Measurements from ENCODE around the gene MBD2. TPM values are rescaled to one million over a fixed set of nuclear protein-coding genes. Genes with fewer than 3 reads are reported as not detected.
A peak's percentile ranks its signal among the peaks of the same experiment; 100 is the strongest.
"Not testable (repeated sequence)": the region's sequence is repeated elsewhere in the genome, so short reads cannot be mapped to it uniquely, and the experiment has no call there.

Gene MBD2
- total RNA-seq, 1 experiment from 2014 or later, result 32.5 TPM

- DNase-seq (ENCODE audit: extremely low read depth, low read depth), result no peak
These were observed 13.9 kb upstream of the MBD2 start for GRCh38 chr18:54238173-54238936.

GRCh38 chr18:54235871-54236270 lies 11.4 kb upstream of the MBD2 start:
- peak; percentile 47 for DNase-seq (ENCODE audit: extremely low read depth, low read depth)

- DNase-seq (ENCODE audit: extremely low read depth, low read depth), result no peak
These were observed 9.3 kb upstream of the MBD2 start for GRCh38 chr18:54233747-54234146.

GRCh38 chr18:54233228-54233625 lies 8.8 kb upstream of the MBD2 start:
- DNase-seq (ENCODE audit: extremely low read depth, low read depth), result no peak

- no peak for DNase-seq (ENCODE audit: extremely low read depth, low read depth)
These were observed 8.2 kb upstream of the MBD2 start for GRCh38 chr18:54232485-54233227.

DNA sequence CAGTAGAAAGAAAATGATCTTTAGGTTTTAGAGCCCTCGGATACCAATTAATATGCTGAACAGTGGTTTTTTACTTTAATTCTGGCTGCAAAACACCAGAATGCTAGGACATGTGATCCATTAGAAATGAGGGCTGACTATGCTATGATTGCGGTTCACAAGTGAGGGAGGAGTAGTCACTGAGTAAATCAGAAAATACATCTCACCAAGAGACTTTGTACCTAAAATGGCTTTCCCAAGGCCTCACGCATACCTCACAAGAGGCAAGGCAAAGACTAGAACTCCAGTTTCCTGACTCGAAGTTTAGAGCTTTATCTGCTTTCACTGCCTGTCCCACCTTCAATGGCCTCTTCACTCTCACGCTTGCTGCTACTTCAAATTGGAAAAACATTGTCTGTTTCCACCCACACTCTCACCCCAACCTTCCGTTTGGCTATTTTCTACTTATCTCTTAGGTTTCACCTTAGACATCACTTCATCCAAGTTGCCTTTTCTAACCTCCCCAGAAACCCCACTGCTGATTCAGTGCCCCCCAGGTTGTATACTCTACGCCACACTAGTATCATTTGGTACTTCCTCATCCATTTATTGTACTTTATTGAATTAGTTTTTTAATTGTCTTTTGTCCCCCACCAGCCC lies 5.1 kb upstream of the MBD2 start:
- no peak for DNase-seq (ENCODE audit: extremely low read depth, low read depth)

GRCh38 chr18:54228364-54228763 lies 3.9 kb upstream of the MBD2 start:
- DNase-seq (ENCODE audit: extremely low read depth, low read depth), result no peak

DNA sequence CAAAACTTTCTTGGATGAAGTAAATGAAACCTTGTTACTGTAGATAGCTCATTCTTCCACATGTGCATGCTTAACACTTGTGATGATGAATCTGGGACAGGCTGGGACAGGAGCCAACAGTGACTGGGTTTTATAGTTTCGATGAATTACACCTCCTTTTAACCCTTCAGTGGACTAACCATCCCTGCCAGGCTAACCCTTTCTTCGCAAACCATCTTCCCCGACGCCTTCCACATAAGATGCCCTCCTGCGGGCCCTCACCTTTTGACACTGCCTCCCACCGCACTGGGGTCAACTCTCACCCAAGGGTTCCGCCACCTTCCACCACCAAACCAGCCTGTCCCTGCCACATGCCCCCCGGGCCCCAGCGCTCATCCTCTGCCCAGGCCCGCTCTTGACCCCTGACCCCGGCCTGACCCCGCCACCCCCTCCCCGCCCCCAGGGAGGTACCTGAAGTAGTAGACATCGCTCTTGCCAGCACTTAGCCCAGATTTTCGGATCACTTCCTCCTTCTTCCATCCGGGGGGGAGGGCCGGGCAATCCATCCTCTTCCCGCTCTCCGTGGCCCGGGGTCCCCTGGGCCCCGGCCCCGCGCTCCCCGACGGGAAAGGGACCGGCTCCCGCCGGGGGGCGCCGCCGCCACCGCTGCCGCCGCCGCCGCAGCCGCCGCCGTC lies 764 bp downstream of the MBD2 start:
- no peak for DNase-seq (ENCODE audit: extremely low read depth, low read depth)

DNA sequence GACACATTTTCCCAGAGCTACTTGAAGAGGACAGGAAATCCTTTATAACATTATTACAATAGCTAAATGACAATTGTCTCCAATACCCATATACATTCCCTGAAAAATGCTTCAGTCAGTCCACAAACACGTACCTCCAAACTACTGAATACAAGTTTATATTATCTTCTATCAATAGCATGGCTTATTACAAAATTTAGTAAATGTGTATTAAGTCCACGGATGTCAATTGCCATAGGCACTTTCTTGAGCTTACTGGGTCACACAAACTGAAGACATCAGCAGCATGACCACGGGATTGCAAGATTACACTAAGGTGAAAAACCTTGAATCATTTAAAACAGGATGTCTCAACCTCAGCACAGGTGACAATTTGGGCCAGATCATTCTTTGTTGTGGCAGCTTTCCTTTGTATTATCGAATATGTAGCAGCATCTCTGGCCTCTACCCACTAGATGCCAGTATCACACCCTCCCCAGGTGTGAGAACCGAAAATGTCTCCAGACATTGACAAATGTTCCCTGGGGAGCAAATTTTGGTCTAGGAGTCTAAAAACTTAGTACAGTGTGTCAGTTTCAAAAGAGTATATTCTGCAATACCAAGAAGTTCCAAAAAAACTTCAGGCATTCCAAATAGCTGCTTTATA lies 1.4 kb downstream of the MBD2 start:
- no peak for DNase-seq (ENCODE audit: extremely low read depth, low read depth)

DNA sequence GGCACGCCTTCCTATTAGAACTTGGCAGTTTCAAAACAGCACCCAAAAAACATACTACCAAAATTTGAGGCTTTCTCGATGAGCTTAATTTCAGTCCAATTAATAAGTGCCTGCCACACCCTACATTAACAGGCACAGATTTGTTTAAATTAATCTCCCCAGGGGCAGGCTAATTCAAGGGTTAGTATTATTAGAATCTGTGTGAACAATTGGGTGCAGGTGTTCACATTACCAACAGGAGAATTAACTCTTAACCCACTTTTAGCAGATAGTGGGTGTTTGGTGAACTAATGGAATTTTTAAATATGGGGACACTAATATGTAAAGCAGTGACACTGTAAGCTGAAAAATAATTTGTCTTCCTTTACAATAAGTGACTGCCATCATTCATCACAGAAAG lies 4.1 kb downstream of the MBD2 start:
- DNase-seq (ENCODE audit: extremely low read depth, low read depth), result no peak

DNA sequence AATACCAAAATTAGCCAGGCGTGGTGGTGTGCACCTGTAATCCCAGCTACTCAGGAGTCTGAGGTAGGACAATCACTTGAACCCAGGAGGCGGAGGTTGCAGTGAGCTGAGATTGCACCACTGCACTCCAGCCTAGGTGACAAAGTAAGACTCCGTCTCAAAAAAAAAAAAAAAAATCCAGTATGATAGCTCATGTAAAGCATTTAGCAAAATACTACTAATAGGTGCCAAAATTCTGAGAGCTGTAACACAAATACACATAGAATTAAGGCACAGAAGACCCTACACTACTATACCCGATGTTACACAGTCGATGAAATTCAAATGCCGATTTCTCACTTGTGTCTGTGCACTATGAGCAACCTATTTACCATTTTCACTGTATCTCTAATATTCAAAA lies 5.7 kb downstream of the MBD2 start:
- not testable (repeated sequence) for DNase-seq (ENCODE audit: extremely low read depth, low read depth)

DNA sequence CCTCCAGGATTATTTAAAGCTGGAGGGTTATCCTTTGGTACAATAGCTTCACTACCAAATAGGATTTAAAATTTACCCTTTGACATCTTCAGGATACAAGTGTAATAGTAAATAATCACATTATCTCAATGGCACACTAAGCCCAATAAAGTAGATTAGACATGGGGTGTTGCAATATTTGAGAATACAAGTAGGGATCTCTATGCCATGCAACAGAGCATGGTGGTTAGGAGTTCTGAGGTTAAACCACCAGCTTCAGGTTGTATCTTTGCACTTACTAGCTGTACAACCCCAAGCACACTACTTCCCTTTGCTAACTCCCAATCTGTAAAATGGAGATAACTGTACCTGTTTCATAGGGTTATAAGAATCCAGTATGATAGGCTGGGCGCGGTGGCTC lies 6.2 kb downstream of the MBD2 start:
- no peak for DNase-seq (ENCODE audit: extremely low read depth, low read depth)

GRCh38 chr18:54217624-54218023 lies 6.8 kb downstream of the MBD2 start:
- no peak for DNase-seq (ENCODE audit: extremely low read depth, low read depth)

GRCh38 chr18:54215069-54215468 lies 9.4 kb downstream of the MBD2 start:
- DNase-seq (ENCODE audit: extremely low read depth, low read depth), result no peak

- DNase-seq (ENCODE audit: extremely low read depth, low read depth), result no peak
These were observed 14.0 kb downstream of the MBD2 start for GRCh38 chr18:54210463-54210862.

DNA sequence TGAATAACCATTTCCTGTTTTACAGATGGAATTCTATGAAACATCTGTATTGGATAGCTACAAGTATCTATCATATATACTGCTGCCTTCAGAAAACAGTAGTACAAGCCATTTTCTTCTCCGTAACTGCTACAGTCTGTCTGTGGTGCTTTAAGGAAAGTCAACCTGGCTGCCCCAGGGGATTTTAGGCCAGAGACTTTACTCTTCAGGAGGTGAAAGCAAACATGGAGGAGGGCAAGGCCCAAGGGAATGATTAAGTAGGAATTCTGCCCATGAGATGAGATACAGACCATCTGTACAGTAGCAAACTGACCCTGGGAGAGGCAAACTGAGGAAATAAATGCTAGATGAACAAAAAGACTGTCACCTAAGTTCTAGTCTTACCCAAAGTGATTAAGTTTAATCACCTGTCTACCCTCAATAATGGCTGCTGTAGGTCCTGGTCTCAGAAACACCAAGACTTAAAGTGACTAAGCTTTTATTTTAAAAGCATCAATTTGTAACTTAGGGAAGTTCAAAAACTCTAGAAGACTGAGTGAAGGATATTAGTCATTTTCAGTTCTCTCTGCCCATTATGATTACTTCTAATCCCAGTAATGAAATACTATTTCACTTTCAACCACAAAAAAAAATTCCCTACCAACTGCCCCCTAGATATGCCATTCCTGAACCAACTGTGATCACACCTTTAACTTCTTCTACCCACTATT lies 14.8 kb downstream of the MBD2 start:
- no peak for DNase-seq (ENCODE audit: extremely low read depth, low read depth)

DNA sequence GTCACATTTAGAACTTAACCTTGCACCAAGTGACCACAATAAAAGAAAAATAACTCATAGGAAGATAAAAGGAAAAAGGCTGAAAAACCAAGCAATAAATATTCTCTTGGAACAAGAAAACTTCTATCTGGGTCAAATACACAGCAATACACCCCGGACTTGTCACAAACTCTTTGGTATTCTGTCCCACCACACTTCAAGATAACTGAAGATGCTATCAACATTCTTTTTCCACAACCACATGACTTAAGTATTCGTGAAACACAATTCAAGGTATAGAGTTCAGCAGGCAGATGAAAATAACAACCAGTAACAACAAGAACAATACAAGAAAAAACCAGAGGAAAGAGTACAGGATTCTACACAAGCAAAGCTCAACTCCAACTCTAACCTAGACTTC lies 18.0 kb downstream of the MBD2 start:
- no peak for DNase-seq (ENCODE audit: extremely low read depth, low read depth)

DNA sequence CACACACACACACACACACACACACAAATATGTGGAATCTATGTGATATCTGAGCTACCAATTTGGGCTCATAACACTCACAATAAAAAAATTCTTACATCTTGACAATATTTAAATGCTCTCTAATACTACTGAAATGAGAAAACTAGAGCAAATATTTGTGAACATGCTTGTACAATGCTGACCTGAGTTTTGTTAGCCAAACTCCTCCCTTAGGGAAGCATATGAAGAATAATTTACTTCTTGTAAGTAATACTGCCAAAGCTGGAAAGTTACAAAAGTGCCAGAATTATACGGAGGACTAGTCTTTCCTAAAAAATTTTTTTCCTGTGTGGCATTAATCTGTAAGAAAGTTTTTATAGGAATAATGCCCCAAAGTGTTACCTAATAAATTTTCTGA lies 18.5 kb downstream of the MBD2 start:
- DNase-seq (ENCODE audit: extremely low read depth, low read depth), result no peak

DNA sequence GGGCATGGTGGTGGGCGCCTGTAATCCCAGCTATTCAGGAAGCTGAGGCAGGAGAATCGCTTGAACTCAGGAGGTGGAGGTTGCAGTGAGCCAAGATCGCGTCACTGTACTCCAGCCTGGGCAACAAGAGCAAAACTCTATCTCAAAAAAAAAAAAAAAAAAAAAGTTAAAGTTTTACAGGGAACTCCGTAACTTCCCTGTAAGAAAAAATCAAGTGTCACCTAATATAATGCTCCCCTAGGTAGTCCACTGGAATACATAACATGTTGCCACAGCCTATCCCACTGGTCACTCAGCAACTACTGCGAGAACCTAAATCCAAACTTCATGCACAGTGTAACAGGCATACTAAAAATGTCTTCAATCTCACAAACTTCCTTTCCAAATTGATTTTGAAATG lies 19.0 kb downstream of the MBD2 start:
- not testable (repeated sequence) for DNase-seq (ENCODE audit: extremely low read depth, low read depth)

- no peak for DNase-seq (ENCODE audit: extremely low read depth, low read depth)
These were observed 19.6 kb downstream of the MBD2 start for GRCh38 chr18:54204883-54205282.
